ENCODE results near the gene ZBTB16.

The ZBTB16 gene

DNA sequence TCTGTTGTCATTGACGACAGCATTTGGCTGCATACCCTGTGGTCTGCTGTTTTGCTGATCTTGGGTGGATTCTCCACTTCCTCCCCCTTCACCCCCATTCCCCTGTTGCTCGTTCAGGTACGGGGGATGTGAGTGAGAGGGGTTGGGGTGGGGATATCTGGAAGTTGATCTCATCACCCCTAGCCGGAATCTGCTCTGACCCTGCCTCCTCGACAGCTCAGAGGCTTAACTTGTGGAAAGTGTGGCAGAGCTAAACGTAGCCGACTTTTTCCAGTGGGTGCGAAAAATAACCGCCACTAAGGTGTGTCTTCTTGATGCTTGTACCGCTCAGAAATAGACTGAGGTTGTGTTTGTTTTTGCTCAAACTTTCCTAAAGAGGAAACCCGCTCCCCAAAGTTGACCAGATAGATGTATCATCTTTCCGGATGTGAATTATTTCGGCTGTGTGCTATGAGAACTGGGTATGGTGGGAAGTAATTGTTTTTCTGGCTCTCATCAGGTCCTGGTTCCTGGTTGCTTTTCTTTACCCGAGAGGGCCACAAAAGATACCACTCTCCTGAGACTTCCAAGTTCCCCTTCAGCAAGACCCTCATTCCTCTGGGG lies 6.6 kb downstream of the ZBTB16 start:
- DNase-seq, result no peak

DNA sequence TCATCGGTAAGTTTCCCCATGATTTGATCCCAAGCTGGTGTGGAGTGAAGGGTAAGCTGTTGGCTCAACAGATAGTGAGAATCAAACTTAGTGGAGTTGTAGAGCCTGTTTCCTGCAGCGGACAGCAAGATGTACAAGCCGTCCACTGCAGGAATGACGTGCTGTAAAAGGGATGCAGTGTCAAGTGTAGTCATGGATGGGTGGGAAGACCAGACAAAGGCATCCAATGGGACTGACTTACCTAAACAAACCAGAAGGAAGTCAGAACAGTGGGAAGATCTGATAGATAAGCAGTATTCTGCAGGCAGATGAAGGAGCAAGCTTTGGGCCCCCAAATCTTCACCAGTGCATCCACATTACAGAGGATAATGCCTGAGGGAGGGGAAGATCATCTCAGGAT lies 8.8 kb downstream of the ZBTB16 start:
- no peak for DNase-seq

DNA sequence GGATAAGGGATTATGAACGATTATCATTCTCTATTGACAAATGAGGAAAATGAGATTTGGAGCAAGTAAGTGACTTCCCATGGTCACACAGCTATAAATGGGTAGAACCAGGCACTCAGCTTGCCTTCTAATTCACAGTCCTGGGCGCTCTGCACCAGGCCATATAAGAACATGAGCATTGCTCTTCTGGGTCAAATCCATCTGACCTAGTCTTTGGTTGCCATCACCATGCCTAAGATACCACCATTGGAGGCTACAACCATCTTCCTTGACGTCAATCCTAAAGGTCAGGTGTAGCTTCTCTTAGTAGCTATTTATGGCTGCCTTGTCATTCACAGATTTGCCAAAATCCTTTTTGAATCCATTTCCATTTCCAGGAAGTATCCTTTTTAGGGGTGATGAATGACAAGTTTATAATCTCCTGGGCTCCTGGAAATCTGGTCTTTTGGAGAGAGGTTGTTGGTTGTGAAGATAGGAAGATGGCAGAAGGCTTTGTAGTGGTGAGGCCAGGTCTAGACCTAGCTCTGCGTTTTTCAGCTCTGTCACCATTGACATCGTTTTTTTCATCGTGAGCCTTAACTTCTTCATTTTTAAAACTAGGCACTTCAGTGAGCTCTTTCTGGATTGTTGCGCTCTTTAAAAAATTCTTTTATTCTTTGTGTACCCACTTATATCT lies 11.1 kb downstream of the ZBTB16 start:
- DNase-seq, result no peak

GRCh38 chr11:114073007-114073827 lies 13.7 kb downstream of the ZBTB16 start:
- DNase-seq, result no peak

DNA sequence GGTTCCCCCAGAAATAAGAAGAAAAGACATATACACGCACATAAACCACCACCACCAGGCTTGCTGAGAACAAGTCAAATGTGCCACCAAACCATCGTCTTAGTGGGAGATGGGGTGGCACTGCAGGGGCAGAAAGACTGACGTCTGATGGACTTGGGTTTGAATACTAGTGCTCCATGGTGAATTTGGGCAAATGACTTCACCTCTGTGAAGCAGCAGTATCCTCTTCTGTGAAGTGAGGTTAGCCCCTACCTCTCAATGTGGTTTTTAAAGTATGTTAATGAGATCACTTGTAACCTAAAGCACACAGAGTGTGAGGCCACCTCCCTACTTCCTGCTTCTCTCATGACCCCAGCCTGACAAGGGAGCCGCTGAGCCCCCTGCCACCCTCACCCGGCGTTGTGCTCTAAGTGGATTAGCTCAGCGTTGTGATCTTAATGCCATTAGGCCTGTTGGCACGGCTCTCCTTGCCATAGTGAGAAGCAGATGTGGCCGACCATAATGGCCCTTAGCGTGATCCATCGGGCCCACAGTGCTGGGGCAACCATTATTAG lies 14.4 kb downstream of the ZBTB16 start:
- no peak for DNase-seq

DNA sequence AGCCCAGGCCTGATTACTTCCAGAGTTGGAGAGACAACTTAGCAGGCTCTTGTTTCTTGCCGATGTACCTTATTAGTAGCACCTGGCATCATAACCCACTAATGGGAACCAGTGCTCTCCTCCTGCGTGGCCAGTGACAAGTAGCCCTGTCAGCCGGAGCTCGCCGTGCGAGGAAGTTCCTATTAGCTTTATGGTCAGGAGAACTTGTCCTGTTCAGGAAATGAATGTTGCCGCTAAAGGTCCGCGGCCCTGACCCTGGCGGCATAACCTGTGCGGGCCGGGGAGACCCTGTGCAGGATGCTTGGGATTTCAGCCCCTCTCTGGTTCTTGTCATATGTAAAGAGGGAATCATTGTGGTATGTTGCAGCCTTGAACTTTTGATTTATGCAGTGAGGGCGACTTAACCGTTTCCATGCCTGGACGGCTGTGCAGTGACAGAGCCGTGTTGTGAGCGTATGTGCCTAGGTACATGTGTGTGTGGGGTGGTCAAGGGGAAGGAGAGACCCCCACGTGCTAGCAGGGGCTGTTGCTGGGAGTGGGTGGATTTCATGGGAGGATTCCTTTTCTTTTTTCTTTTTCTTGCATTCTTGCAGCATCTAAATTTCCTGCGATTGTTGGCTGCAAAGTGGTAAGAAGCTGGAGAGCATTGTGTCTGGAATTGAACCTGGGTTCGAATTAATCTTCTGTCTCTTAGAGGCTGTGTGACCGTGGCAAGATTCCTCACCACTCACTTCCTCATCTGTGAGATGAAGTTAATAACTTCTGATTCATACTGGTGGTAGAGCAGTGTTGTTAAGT lies 15.2 kb downstream of the ZBTB16 start:
- DNase-seq, result no peak

DNA sequence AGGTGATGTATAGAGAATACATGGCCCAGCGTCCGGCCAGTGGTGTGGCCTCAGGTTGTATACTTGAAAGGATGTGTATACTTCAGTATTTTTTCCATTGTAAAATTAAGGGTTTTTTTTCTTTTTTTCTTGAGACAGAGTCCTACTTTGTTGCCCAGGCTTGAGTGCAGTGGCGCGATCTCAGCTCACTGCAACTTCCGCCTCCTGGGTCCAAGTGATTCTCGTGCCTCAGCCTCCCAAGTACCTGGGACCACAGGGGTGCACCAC lies 15.8 kb downstream of the ZBTB16 start:
- DNase-seq, result no peak

DNA sequence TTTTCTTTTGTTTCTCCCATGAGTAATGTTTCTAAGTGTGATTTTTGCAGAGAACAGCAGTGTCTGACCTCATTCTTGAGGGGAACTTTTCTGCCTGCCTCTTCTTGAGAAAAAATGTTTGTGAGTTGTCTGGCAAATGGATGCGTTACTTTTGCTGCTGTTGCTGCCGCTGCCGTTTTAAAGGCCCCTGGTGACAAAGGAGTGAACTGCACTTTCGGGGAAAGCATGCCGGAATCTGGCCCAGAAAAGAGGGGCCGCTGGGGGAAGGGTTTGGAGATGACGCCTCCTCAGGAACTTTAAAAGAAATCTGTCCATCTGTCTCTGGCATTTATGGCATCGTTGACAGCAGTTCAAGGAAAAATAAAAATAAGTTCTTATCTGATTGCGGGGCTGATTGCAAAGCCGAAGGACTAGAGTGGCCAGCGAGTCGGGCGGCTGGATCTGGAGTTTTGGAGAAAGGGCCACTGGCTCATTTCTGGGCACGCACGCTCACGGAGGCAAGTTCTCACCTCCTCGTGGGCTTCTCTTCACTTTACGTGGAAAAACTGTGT lies 16.5 kb downstream of the ZBTB16 start:
- DNase-seq, result no peak

GRCh38 chr11:114076921-114077331 lies 17.4 kb downstream of the ZBTB16 start:
- no peak for DNase-seq

DNA sequence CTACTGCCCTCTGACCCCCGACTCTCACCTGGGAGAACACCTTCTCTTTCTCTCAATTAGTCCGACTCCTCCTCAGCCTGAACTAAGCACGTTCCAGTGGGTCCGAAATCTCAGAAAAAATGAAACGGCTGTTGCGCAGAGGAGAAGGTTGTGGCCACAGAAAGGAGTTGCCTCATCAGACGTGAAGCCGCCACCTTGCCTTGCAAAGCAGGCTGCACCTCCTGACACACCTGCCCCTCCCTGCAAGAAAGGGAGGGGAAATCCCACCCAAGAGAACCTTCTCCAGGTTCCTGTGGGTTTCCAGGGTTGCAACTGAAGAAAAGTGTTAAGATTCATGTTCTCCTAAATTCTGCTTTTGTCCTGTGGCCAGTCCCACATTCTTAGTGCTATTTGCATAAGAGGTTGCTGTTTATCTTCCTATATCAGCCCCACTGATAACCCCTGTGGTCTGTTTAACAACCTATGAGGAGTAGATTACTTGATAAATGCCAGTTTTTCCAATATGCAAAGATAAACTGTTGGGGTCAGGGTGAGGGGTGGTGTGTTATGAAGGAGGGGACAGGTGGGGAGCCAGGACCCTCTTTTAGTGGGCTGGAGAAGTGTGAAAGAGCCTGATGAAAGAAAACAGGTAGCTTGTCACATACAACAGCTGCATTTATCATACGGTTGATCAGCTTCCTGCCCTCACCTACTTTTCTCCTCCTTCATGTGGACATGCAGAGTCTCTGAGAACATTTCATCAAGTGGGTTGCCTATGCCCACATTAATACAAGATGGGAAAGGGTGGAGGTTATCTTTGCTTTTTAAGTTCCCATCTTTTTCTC lies 18.2 kb downstream of the ZBTB16 start:
- no peak for DNase-seq

GRCh38 chr11:114078423-114078822 lies 18.9 kb downstream of the ZBTB16 start:
- no peak for DNase-seq

DNA sequence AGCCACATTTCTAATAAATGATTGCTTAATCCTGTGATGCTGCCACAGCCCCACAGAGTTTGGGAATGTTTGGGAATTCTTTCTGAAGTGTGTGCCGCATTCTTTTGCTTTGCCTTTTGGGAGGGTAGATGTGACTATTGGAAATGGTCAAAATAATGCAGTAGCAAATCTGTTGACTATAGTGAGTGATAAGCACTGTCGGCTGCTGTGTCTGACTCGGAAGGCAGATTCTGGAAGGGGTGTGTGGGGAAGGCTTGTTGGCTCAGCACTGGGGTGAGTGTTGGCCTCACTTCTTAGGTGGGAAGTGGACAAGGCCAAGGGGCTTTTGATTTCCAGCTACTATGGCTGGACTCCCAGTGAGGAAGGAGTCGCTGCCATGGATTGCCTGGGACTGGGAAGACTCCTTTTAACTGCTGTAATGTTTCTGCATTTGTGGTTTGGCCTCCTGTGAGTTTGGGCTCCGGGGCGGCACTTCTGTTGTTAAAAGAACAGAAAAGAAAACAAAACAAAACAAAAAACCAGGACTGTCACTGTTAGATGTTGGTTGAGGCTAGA lies 20.1 kb downstream of the ZBTB16 start:
- DNase-seq, result no peak

- no peak for DNase-seq
Observed at GRCh38 chr11:114080219-114080618, 20.7 kb downstream of the ZBTB16 start.

GRCh38 chr11:114080769-114081168 lies 21.3 kb downstream of the ZBTB16 start:
- no peak for DNase-seq

- no peak for DNase-seq
Observed at GRCh38 chr11:114081641-114082414, 22.3 kb downstream of the ZBTB16 start.

GRCh38 chr11:114082415-114082748 lies 22.9 kb downstream of the ZBTB16 start:
- no peak for DNase-seq

GRCh38 chr11:114082767-114083181 lies 23.3 kb downstream of the ZBTB16 start:
- no peak for DNase-seq

DNA sequence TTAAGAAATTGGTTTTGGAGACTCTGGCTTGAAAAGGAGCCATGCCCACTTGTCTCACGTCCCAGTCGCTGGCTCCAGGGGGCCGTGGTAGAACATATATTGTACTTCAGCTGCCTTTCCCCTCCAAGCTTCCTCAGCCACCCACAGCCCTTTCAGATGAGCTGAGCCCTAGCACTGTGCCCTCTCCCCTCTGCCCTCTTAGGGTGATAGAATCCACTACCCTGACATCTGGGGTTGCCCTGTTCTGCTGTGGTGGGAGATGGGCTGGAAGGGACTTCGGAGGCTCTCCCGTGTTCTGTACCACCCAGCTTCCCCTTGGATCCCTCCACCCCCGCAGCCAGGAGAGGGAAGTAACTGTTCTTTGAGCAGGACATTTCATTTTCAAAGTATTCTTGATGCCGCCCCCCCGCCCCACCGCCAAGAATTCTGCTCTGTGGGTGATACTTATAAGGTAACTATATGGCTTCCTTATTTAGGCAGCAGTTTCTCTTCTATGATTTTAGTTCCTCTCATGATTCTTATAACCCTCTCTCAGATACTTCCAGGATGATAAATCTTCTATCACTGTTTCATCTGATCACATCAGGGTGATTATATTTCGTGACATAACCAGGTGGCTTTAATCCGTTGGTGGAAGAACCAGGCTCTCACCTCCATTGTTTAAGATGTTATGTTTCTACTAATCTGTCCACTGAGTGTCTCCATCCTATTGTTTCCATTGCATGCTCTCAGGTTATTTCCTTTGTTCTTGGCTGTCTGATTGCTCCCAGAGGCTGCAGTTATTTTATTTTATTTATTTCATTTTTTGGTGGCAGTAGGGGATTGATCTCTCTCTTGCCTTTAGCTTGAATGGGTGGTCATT lies 24.1 kb downstream of the ZBTB16 start:
- DNase-seq, result no peak

- DNase-seq, result no peak
Observed at GRCh38 chr11:114084414-114084813, 24.9 kb downstream of the ZBTB16 start.

Measured in stimulated activated CD4-positive, alpha-beta T cell treated with anti-CD3 and anti-CD28 coated beads, Interleukin-12 subunit alpha, Interleukin-12 subunit beta, amount 100 ng/mL, for 4 hours (primary cell).